Esophagus squamous epithelium (tissue), 5 donors: ENCODE data around the gene CUBN. TPM values are rescaled to one million over a fixed set of nuclear protein-coding genes. Genes with fewer than 3 reads are reported as not detected.

Experiments used
- DNase-seq: peaks from one replicate; lab custom pipeline; 2025; lab: John Stamatoyannopoulos, UW
- H3K27ac ChIP-seq, 4 donors: fragments of 200-600 bp; sonication (generic); one replicate each; pipeline ENCODE4 v1.5.1; 2016 to 2019; ENCODE audit warnings: mild to moderate bottlenecking in 1 of 4
- H3K27me3 ChIP-seq, 4 donors: fragments of 200-600 bp; sonication (generic); 1 replicate in 3 of 4; 2 replicates in 1 of 4; pipeline versions ENCODE4 v1.5.1 to v1.6.0; 2017 to 2021; ENCODE audit warnings: antibody characterized with exemption in 1 of 4
- H3K36me3 ChIP-seq, 3 donors: fragments of 200-600 bp; sonication (generic); one replicate each; pipeline ENCODE4 v1.5.1; 2016 to 2019
- H3K4me1 ChIP-seq, 3 donors: fragments of 200-600 bp; sonication (generic); one replicate each; pipeline ENCODE4 v1.5.1; 2017 to 2019
- H3K4me3 ChIP-seq, 4 donors: fragments of 200-600 bp; sonication (generic); 1 replicate in 3 of 4; 2 replicates in 1 of 4; pipeline ENCODE4 v1.5.1; 2016 to 2019; ENCODE audit warnings: mild to moderate bottlenecking in 2 of 4, moderate library complexity in 1 of 4
- H3K9me3 ChIP-seq, 3 donors: fragments of 200-600 bp; sonication (generic); one replicate each; pipeline ENCODE4 v1.5.1; 2016 to 2019
- POLR2A ChIP-seq, 4 donors: fragments of 450-650 bp; IDR thresholded peaks; one replicate each; pipeline ENCODE4 v1.6.1; 2017; ENCODE audit warnings: antibody characterized with exemption in 4 of 4, mild to moderate bottlenecking in 4 of 4, moderate library complexity in 3 of 4
- WGBS, 2 donors: methylation state at CpG; one replicate each; pipeline ENCODE4 v1.1.5; 2018; 5-methylcytosine and 5-hydroxymethylcytosine counted together
- intact Hi-C: fragments of 100-400 bp; cut with DNase I; formaldehyde crosslinking; loops from one replicate; pipeline ENCODE4 v1.15.0; 2022
- total RNA-seq, 4 donors: library from RNA; depleted of rRNA; stranded (reverse); fragments of >200 nt; gene quantifications; one replicate each; pipeline ENCODE4 v1.1.0, GENCODE V29; 2016
- TF ChIP-seq, protein P1 (sequence below), 6 experiments: fragments of 450-650 bp in 4 of 6; fragments of 200-600 bp in 2 of 6; sonication (generic) in 2 of 6; IDR thresholded peaks; one replicate each; pipeline ENCODE4 v1.5.1; 2016 to 2019; ENCODE audit warnings: antibody characterized with exemption in 6 of 6, mild to moderate bottlenecking in 4 of 6, moderate library complexity in 4 of 6
- donor health status: DM: yes; HTN: yes; CAD: no.

CUBN gene
- total RNA-seq, 4 donors from 2014 or later: 0.15 to 0.83 (median 0.51) TPM

GRCh38 chr10:17062493-17062892 is 67.1 kb downstream of the CUBN start:
- no peaks in the 10 kb centered on the region for H3K9me3 ChIP-seq
- no peaks in the 10 kb centered on the region for H3K36me3 ChIP-seq
- H3K4me1 ChIP-seq: peaks cover 0 to 26% (median 5%) of the 10 kb centered on the region in 3 donors
- no peaks in the 10 kb centered on the region for H3K27me3 ChIP-seq
- H3K27ac ChIP-seq: peak overlapping the region in 3 of 4 donors; percentile 19 to 75 (median 71)
- no peak for TF ChIP-seq POLR2A (IDR thresholded peaks at IDR 0.05)
- TF ChIP-seq, protein P1, sequence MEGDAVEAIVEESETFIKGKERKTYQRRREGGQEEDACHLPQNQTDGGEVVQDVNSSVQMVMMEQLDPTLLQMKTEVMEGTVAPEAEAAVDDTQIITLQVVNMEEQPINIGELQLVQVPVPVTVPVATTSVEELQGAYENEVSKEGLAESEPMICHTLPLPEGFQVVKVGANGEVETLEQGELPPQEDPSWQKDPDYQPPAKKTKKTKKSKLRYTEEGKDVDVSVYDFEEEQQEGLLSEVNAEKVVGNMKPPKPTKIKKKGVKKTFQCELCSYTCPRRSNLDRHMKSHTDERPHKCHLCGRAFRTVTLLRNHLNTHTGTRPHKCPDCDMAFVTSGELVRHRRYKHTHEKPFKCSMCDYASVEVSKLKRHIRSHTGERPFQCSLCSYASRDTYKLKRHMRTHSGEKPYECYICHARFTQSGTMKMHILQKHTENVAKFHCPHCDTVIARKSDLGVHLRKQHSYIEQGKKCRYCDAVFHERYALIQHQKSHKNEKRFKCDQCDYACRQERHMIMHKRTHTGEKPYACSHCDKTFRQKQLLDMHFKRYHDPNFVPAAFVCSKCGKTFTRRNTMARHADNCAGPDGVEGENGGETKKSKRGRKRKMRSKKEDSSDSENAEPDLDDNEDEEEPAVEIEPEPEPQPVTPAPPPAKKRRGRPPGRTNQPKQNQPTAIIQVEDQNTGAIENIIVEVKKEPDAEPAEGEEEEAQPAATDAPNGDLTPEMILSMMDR (IDR thresholded peaks at IDR 0.05): no peak
- DNase-seq: no peak
- intact Hi-C loops: no loop called here
- no peak overlapping the region for H3K4me3 ChIP-seq
- WGBS, 2 donors: 31 to 32% methylated on average over 2 of the region's 2 CpGs

DNA sequence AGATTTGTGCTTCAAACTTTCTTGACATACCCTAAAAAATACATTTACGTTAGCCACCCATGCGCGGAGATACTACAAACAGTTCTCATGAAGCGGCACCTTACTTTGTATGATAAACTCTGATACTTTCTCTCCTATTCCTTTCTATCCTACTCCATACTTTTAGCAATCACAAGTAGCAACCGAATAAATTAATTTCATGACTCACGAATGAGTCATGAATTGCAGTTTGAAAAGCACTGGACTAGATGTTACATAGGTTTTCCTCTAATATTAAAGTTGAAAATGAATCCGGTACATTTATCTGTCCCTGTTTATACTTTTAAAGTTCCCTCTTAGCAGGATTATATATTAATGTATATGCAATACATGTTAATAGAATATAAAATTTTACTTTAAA is 67.6 kb downstream of the CUBN start:
- Histone ChIP-seq H3K9me3 (no peaks in the 10 kb centered on the region), H3K4me1 (peaks cover 0 to 26% (median 5%) of the 10 kb centered on the region in 3 donors), H3K27ac (peak overlapping the region in 1 of 4 donors; percentile 71), H3K27me3 (no peaks in the 10 kb centered on the region), H3K36me3 (no peaks in the 10 kb centered on the region), H3K4me3 (no peak overlapping the region)
- intact Hi-C loops: no loop called here
- 43 to 44% methylated on average over 7 of the region's 7 CpGs for WGBS, 2 donors
- TF ChIP-seq, protein P1 (IDR thresholded peaks at IDR 0.05): no peak
- TF ChIP-seq POLR2A (IDR thresholded peaks at IDR 0.05): no peak
- no peak for DNase-seq

GRCh38 chr10:17061418-17061817 is 68.2 kb downstream of the CUBN start:
- no peaks in the 10 kb centered on the region for H3K36me3 ChIP-seq
- H3K4me3 ChIP-seq: no peak overlapping the region
- H3K4me1 ChIP-seq: peaks cover 0 to 26% (median 5%) of the 10 kb centered on the region in 3 donors
- no peak overlapping the region for H3K27ac ChIP-seq
- no peaks in the 10 kb centered on the region for H3K27me3 ChIP-seq
- TF ChIP-seq, protein P1 (IDR thresholded peaks at IDR 0.05): no peak
- no peak for TF ChIP-seq POLR2A (IDR thresholded peaks at IDR 0.05)
- DNase-seq: no peak
- H3K9me3 ChIP-seq: no peaks in the 10 kb centered on the region
- intact Hi-C loops: no loop called here
- WGBS, 2 donors: 64 to 82% methylated on average over 2 of the region's 2 CpGs

DNA sequence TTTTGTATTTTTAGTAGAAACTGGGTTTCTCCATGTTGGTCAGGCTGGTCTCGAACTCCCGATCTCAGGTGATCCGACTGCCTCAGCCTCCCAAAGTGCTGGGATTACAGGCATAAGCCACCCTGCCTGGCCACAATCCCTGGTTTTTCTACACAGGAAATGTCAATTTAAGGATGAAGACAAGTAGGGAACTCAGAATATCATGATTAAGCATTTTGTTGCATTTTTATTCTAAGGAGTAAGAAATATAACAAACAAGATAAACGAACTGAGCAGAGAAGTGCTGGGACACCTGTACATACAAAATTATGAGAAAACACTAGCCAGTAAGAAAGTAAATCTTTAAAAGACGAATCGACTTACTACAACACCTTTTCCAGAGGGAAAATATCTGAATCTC is 69.3 kb downstream of the CUBN start:
- Histone ChIP-seq H3K36me3 (no peaks in the 10 kb centered on the region), H3K9me3 (no peaks in the 10 kb centered on the region), H3K27me3 (no peaks in the 10 kb centered on the region), H3K27ac (no peak overlapping the region), H3K4me3 (no peak overlapping the region), H3K4me1 (peaks cover 0 to 26% (median 5%) of the 10 kb centered on the region in 3 donors)
- TF ChIP-seq POLR2A (IDR thresholded peaks at IDR 0.05): no peak
- TF ChIP-seq, protein P1 (IDR thresholded peaks at IDR 0.05): no peak
- DNase-seq: no peak
- 78 to 81% methylated on average over 6 of the region's 6 CpGs for WGBS, 2 donors
- intact Hi-C loops: no loop called here

- intact Hi-C loops: no loop called here
- no peak for DNase-seq
Measured at GRCh38 chr10:17059197-17059688, 70.4 kb downstream of the CUBN start.

More at GRCh38 chr10:17059197-17059688, 70.4 kb downstream of the CUBN start:
- Histone ChIP-seq H3K36me3 (no peaks in the 10 kb centered on the region), H3K4me3 (no peak overlapping the region), H3K27me3 (no peaks in the 10 kb centered on the region), H3K4me1 (peaks cover 0 to 26% (median 5%) of the 10 kb centered on the region in 3 donors), H3K27ac (no peak overlapping the region), H3K9me3 (no peaks in the 10 kb centered on the region)
- TF ChIP-seq, protein P1 (IDR thresholded peaks at IDR 0.05): no peak
- no peak for TF ChIP-seq POLR2A (IDR thresholded peaks at IDR 0.05)
